BLaER1 treated with 17β-estradiol and CSF1 and Interleukin-3, amounts not matched to agents 10 nM and 100 nM (cell line): ENCODE measurements around the gene PRR9.
"Not testable (repeated sequence)": the region's sequence is repeated elsewhere in the genome, so short reads cannot be mapped to it uniquely, and the experiment has no call there.

Experiments used
- H3K27ac ChIP-seq, 11 experiments: shearing (Covaris generic); formaldehyde crosslinking; 2 replicates each; pipeline ENCODE4 v1.8.1; 2022
- H3K27me3 ChIP-seq, 11 experiments: shearing (Covaris generic); formaldehyde crosslinking; 2 replicates each; pipeline ENCODE4 v1.8.1; 2022
- H3K36me3 ChIP-seq, 11 experiments: shearing (Covaris generic); formaldehyde crosslinking; 2 replicates each; pipeline ENCODE4 v1.8.1; 2022
- H3K4me1 ChIP-seq, 10 experiments: shearing (Covaris generic); formaldehyde crosslinking; 2 replicates each; pipeline ENCODE4 v1.8.1; 2022
- H3K4me2 ChIP-seq, 11 experiments: shearing (Covaris generic); formaldehyde crosslinking; 2 replicates each; pipeline ENCODE4 v1.8.1; 2022
- H3K4me3 ChIP-seq, 10 experiments: shearing (Covaris generic); formaldehyde crosslinking; 2 replicates each; pipeline ENCODE4 v1.8.1; 2022
- H3K9ac ChIP-seq, 11 experiments: shearing (Covaris generic); formaldehyde crosslinking; 2 replicates each; pipeline ENCODE4 v1.8.1; 2022
- H3K9me3 ChIP-seq, 11 experiments: shearing (Covaris generic); formaldehyde crosslinking; replicated peaks in 1 of 11; 2 replicates each; pipeline ENCODE4 v1.8.1; 2022
- H4K20me1 ChIP-seq, 11 experiments: shearing (Covaris generic); formaldehyde crosslinking; 2 replicates each; pipeline ENCODE4 v1.8.1; 2022
- Cebpa-rat ChIP-seq, 11 experiments: shearing (Covaris generic); IDR thresholded peaks; 2 replicates each; pipeline ENCODE4 v1.8.1; 2022

The PRR9 gene

GRCh38 chr1:153227810-153228209 is 10.4 kb downstream of the PRR9 start:
- Histone ChIP-seq H3K9ac (no peak overlapping the region), H4K20me1 (no peaks in the 10 kb centered on the region)

GRCh38 chr1:153228491-153228890 is 11.1 kb downstream of the PRR9 start:
- Histone ChIP-seq H3K27ac (no peak overlapping the region), H3K27me3 (no peaks in the 10 kb centered on the region), H3K9ac (no peak overlapping the region), H3K9me3 (no peaks in the 10 kb centered on the region), H3K4me2 (no peak overlapping the region), H4K20me1 (no peaks in the 10 kb centered on the region), H3K4me1 (peaks cover 0 to 29% (median 4%) of the 10 kb centered on the region in 10 experiments; a peak in 10 of 20 replicates), H3K4me3 (no peak overlapping the region), H3K36me3 (no peaks in the 10 kb centered on the region)
- TF ChIP-seq Cebpa-rat (IDR thresholded peaks at IDR 0.05), result no peak

More at GRCh38 chr1:153227810-153228209, 10.4 kb downstream of the PRR9 start:
- Histone ChIP-seq H3K4me2 (no peak overlapping the region), H3K4me3 (no peak overlapping the region), H3K27ac (no peak overlapping the region), H3K4me1 (peaks cover 0 to 22% (median 5%) of the 10 kb centered on the region in 10 experiments; a peak in 13 of 20 replicates), H3K9me3 (no peaks in the 10 kb centered on the region), H3K27me3 (no peaks in the 10 kb centered on the region), H3K36me3 (no peaks in the 10 kb centered on the region)
- TF ChIP-seq Cebpa-rat (IDR thresholded peaks at IDR 0.05), result no peak

DNA sequence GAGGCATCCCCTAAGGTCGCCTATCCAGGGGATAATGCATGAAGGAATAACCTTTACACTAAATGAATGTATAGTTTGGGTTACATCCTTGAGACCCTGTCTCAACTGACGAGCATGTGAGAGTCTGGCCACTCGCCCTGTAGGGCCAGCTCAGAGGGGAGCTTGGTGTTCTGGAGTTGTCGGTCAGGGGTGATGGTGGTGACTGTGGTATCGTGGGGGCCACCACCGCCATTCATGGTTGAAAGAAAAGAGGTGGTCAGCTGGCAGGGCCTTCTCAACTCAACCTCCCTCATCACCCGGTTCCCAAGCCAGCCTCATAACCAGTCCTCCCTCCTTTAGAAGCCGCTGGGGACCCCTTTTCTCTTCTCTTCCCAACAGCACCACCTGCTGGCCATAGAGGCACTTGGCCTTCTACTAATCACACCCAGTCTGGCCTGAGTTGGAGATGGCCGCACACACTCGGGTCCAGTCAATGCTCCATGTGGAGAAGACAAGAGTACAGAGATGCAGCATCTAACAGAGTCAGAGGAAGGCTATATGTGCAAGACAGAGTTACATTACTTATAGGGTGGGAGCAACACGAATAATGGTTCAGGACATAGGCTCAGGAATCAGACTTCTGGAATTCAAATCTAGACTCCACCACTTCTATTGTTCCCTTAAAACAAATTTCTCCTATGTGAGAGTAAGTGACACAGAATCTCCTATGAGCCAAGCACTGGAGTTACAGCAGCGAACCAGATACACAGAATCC is 11.9 kb downstream of the PRR9 start:
- not testable (repeated sequence) for H3K4me2 ChIP-seq, H3K27ac ChIP-seq, H3K36me3 ChIP-seq, H3K27me3 ChIP-seq, H3K9ac ChIP-seq, H3K4me3 ChIP-seq, H3K9me3 ChIP-seq, H4K20me1 ChIP-seq
- H3K4me1 ChIP-seq, result peaks cover 0 to 34% (median 4%) of the 10 kb centered on the region in 10 experiments; a peak in 10 of 20 replicates

- Histone ChIP-seq H3K9ac (no peak overlapping the region), H3K36me3 (no peaks in the 10 kb centered on the region)
- TF ChIP-seq Cebpa-rat (IDR thresholded peaks at IDR 0.05), result no peak
These were observed 14.0 kb downstream of the PRR9 start for GRCh38 chr1:153231363-153231762.

DNA sequence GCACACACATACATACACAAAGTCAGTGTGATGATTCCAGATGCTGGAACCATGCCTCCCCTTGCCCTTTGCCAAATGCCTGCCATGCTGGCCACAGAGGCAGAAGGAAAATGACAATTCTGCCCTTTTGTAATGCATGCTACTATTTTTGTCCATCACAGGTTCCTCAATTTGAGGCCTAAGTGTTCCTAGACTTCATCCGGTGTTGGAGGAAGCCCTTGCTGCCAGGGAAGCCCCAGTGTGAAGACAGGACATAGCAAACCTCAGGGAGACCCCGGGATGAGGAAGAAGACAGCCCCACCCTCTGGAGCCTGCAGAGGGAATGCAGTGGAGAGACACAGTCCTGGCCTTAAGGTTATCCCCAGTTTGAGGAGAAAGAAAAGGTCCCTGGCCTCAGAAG is 14.4 kb downstream of the PRR9 start:
- Histone ChIP-seq H3K36me3 (no peaks in the 10 kb centered on the region), H3K9me3 (no peaks in the 10 kb centered on the region), H3K4me2 (peak overlapping the region in 5 of 11 experiments; percentile 44 to 82 (median 70); a peak in 10 of 22 replicates), H4K20me1 (no peaks in the 10 kb centered on the region), H3K27ac (peak overlapping the region in 1 of 11 experiments; percentile 6; a peak in 1 of 22 replicates), H3K9ac (no peak overlapping the region), H3K4me1 (peaks cover 0 to 34% (median 4%) of the 10 kb centered on the region in 10 experiments; a peak in 10 of 20 replicates), H3K27me3 (no peaks in the 10 kb centered on the region), H3K4me3 (no peak overlapping the region)
- no peak for TF ChIP-seq Cebpa-rat (IDR thresholded peaks at IDR 0.05)

More at GRCh38 chr1:153231363-153231762, 14.0 kb downstream of the PRR9 start:
- Histone ChIP-seq H3K27me3 (no peaks in the 10 kb centered on the region), H3K27ac (peak overlapping the region in 1 of 11 experiments; percentile 6; a peak in 1 of 22 replicates), H3K9me3 (no peaks in the 10 kb centered on the region), H3K4me1 (peaks cover 0 to 34% (median 4%) of the 10 kb centered on the region in 10 experiments; a peak in 10 of 20 replicates), H3K4me3 (no peak overlapping the region), H3K4me2 (peak overlapping the region in 5 of 11 experiments; percentile 44 to 82 (median 70); a peak in 10 of 22 replicates), H4K20me1 (no peaks in the 10 kb centered on the region)

DNA sequence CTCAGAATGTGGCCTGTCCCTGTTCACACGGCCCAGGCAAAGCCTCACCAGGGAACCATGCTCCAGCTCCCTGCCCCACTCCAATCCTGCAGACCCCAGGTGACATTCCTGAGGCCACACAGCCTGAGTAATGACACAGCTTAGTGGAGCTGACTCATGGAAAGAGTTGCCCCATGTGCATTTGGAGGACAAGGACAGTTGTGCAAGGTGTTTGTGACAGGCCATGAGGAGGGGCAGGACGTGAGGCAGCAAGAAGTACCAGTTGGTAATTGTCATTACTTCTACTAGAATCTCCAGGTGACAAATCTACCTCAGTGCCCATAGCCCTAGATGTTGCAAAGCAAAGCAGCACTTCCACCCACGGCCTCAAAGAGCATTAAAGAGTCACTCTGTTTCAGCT is 15.2 kb downstream of the PRR9 start:
- no peaks in the 10 kb centered on the region for H3K9me3 ChIP-seq
- no peak for TF ChIP-seq Cebpa-rat (IDR thresholded peaks at IDR 0.05)
- H3K9ac ChIP-seq, result no peak overlapping the region
- H3K27me3 ChIP-seq, result no peaks in the 10 kb centered on the region
- peaks cover 0 to 34% (median 4%) of the 10 kb centered on the region in 10 experiments; a peak in 10 of 20 replicates for H3K4me1 ChIP-seq
- no peak overlapping the region for H3K27ac ChIP-seq
- H3K4me2 ChIP-seq, result peak overlapping the region in 4 of 11 experiments; percentile 59 to 82 (median 70); a peak in 7 of 22 replicates
- no peaks in the 10 kb centered on the region for H3K36me3 ChIP-seq
- no peak overlapping the region for H3K4me3 ChIP-seq
- no peaks in the 10 kb centered on the region for H4K20me1 ChIP-seq

DNA sequence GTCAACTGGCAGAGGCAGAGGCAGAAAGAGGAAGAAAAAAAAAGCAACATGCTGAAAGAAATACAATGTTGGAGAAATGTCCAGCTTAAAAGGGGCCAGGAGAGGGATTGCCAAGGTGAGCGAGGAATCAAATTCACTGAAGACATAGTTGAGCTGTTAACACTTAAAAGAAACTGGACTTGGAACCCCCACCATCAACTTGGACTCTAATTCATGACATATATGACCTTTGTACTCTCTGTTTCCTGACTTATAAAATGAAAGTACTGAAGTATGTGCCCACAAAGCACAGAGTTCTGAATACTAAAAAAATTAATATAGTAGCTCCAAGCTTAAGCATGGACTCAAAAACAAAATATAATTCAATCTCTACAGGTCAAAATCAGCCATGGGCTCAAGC is 16.1 kb downstream of the PRR9 start:
- peak overlapping the region in 3 of 11 experiments; percentile 36 to 82 (median 70); a peak in 6 of 22 replicates for H3K4me2 ChIP-seq
- no peaks in the 10 kb centered on the region for H3K27me3 ChIP-seq
- H3K27ac ChIP-seq, result no peak overlapping the region; a peak in 1 of 22 replicates
- TF ChIP-seq Cebpa-rat (IDR thresholded peaks at IDR 0.05), result no peak
- peaks cover 0 to 34% (median 4%) of the 10 kb centered on the region in 10 experiments; a peak in 10 of 20 replicates for H3K4me1 ChIP-seq
- H3K9ac ChIP-seq, result no peak overlapping the region
- no peaks in the 10 kb centered on the region for H3K36me3 ChIP-seq
- no peaks in the 10 kb centered on the region for H3K9me3 ChIP-seq
- H3K4me3 ChIP-seq, result no peak overlapping the region
- no peaks in the 10 kb centered on the region; a peak in 1 of 22 replicates for H4K20me1 ChIP-seq

DNA sequence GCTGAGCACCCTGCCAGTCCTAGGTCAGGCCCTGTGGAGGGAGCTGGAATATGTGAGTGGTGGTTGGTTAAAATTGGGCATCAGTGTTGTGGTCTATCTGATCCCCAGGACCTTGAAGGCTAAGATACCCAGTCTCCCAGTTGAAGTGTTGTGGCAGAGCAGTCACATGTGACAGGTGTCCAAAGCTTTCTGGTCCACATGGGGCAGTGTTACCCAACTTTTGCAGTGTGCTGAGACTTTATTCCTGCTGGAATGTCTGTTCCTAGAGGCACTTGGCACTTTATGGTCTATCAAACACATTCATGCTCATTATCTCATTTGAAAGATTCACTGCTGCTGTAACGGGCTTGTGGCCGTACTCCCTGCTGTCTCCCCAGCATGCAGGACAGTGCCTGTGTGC is 21.1 kb downstream of the PRR9 start:
- Histone ChIP-seq H4K20me1 (no peaks in the 10 kb centered on the region; a peak in 1 of 22 replicates), H3K9ac (no peak overlapping the region), H3K27ac (no peak overlapping the region), H3K9me3 (no peaks in the 10 kb centered on the region), H3K27me3 (no peaks in the 10 kb centered on the region), H3K4me1 (peaks cover 0 to 5% (median 0%) of the 10 kb centered on the region in 10 experiments; a peak in 5 of 20 replicates), H3K4me2 (no peak overlapping the region), H3K4me3 (no peak overlapping the region), H3K36me3 (no peaks in the 10 kb centered on the region)
- no peak for TF ChIP-seq Cebpa-rat (IDR thresholded peaks at IDR 0.05)

GRCh38 chr1:153242160-153242559 is 24.8 kb downstream of the PRR9 start:
- H3K27me3 ChIP-seq, result no peaks in the 10 kb centered on the region
- no peak overlapping the region for H3K9ac ChIP-seq
- peaks cover 0 to 14% (median 0%) of the 10 kb centered on the region in 11 experiments; a peak in 5 of 22 replicates for H3K9me3 ChIP-seq
- no peak overlapping the region for H3K4me2 ChIP-seq
- no peaks in the 10 kb centered on the region; a peak in 1 of 22 replicates for H4K20me1 ChIP-seq
- no peaks in the 10 kb centered on the region for H3K4me1 ChIP-seq
- no peak for TF ChIP-seq Cebpa-rat (IDR thresholded peaks at IDR 0.05)
- no peak overlapping the region for H3K27ac ChIP-seq
- no peaks in the 10 kb centered on the region for H3K36me3 ChIP-seq
- no peak overlapping the region for H3K4me3 ChIP-seq
